GM18505 (cell line): ENCODE measurements around the gene MYCBPAP.

ENCODE experiments used
- ATAC-seq: cut with Tn5 transposase; IDR thresholded peaks from one replicate; pipeline ENCODE4 v1.9.1; 2021; ENCODE audit not compliant: unreplicated experiment
- POLR2A ChIP-seq: IDR thresholded peaks from 4 replicates; pipeline ENCODE4 v1.6.1; 2011; ENCODE audit warnings: borderline replicate concordance; ENCODE audit not compliant: insufficient read depth, insufficient read length; ENCODE audit errors: extremely low read depth

The MYCBPAP gene

DNA sequence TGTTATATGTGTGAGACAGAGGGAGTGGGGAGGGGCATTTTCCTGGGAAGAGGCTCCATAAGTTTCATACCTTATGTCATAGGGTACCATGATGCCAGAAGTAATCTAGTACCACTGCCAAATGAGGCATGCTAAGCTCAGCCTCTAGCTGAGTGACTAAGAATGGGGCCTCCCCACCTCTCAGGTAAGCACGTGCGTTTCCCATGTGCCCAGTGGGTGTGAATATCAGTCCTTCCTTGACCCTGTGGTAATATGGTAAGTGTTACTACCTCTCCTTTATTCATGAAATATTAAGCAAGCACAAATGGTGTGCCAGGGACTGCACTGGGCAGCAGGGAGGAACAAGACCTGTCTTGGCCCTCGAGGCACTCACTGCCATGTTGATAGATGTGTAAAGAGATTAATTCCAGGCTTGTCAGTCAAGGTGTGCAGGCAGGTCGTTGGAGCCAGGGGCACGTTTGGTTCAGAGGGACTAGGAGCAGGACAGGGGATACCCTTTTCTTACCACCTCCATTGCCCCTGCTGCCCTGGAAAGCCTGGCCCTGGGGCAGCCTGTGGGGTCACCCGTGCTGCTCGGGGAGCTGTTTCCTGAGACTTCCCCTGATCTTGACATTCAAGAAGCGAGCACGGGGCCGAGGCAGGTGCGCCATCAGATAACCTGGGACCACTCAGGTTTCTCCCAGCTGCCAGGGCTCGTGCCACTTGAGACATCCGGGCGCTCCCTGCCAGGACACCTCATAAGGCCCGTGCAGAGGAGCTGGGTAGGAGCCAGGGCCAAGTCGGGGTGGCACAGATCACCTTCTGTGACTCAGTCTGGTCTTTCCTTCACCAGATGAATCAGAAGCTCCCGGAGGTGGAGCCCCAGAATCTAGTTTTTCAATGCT is 20.8 kb upstream of the MYCBPAP start:
- no peak for TF ChIP-seq POLR2A
- no peak for ATAC-seq

DNA sequence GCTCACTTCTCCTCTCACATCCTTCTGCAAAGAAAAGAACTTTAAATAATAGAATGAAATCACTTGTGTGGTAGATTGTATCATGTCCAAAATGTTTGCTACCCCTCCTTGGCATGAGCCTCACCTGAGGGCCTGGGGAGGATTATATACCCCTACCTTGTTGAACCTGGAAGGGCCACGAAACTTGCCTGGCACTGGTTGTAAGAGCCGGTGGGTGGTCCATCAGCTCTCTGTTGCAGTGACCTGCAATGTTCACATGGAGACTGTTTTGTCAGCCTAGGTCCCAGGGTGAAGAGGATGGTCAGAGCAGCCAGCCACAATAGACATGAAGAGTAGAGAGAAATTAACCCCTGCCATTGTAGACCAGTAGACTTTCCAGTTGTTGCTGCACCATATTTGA is 19.4 kb upstream of the MYCBPAP start:
- no peak for TF ChIP-seq POLR2A
- no peak for ATAC-seq

DNA sequence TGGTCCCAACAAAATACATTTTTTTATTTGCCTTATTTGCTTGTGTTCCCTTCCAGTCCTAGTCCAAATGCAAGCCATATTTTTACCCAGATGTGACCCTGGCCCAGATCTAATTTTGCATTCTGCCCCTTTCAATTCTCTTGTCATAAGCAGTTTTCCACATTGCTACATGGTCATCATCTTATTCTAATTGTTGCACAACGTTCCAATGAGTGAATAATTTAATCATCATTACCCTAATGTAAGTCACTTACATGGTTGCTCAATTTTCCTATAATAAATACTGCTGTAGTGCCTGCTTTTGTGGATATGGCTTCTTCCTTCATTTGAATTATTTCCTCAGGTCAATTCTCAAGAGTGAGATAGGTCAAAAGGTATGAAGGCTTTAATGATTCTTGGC is 16.7 kb upstream of the MYCBPAP start:
- TF ChIP-seq POLR2A: no peak
- no peak for ATAC-seq

DNA sequence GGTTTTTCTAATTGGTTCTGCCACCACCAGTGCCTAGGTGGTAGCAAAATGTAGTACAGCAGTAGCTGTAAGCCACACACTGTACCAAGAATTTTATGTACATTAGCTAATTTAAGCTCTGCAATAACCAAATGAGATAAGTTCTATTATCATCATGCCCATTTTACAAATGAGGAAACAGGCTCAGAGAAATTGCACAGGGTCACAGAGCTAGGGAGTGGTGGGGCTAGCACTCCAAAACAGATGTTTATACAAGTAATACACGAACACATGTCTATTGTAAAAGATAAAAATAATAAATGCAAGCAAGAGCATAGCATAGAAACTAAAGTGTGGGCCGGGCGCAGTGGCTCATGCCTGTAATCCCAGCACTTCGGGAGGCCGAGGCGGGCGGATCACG is 16.0 kb upstream of the MYCBPAP start:
- TF ChIP-seq POLR2A: no peak
- ATAC-seq: no peak

- ATAC-seq: no peak
- no peak for TF ChIP-seq POLR2A
Measured at GRCh38 chr17:50493744-50494143, 14.5 kb upstream of the MYCBPAP start.

DNA sequence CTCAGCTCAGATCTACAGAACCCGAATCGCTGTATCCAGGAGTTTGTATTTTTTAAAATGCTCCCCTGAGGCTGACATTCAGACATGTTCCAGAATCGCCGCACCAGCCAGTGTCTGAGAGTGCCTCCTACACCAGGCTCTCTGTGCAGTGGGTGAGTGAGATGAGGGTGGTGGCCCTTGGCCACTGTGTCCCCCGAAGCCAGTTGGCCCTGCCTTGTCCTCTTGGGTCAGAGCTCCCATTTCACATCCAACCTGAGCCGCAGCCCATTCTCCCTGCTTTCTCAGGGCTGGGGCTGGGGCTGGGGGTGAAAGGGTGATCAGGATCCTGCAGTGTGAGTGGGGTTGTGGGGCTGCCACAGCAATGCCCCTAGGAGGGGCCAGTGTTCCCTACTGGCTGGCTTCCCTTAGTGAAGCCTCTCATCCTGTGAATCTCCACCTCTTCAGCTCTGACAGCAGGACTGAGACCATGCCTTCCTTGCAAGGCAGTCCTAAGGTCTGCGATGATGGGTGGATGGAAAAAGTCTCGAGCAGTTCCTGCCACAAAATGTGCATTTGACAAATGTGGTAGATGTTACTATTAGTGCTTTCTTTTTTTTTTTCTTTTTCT is 12.9 kb upstream of the MYCBPAP start:
- no peak for ATAC-seq
- no peak for TF ChIP-seq POLR2A

- no peak for ATAC-seq
- no peak for TF ChIP-seq POLR2A
Measured at GRCh38 chr17:50495918-50496317, 12.3 kb upstream of the MYCBPAP start.

- no peak for TF ChIP-seq POLR2A
- ATAC-seq: no peak
Measured at GRCh38 chr17:50498021-50498874, 10.0 kb upstream of the MYCBPAP start.

DNA sequence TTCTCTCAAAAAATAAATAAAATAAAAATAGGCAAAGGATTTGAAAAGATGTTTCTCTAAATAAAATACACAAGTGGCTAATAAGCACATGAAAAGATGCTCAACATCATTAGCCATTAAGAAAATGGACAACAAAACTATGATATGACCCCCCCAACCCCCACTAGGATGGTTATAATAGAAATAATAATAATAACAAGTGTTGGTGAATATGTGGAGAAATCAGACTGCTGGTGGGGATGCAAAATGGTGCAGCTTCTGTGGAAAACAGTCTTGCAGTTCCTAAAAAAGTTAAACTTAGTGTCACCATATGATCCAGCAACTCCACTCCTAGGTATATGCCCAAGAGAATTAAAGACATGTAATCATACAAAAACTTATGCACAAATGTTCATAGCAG is 9.0 kb upstream of the MYCBPAP start:
- no peak for ATAC-seq
- TF ChIP-seq POLR2A: no peak

DNA sequence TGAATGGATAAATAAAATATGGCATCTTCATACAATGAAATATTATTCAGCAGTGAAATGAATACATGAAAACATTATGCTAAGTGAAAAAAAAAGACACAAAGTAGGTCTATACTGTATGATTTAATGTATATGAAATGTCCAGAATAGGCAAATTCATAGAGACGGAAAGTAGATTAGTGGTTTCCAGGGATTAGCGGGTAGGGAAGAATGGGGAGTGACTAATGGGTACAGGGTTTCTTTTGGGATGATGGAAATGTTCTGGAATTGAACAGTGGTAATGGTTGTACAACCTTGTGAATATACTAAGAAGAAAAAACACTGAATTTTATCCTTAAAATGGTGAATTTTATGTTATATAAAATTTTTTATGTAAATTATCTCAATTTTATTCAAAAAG is 8.5 kb upstream of the MYCBPAP start:
- ATAC-seq: no peak
- no peak for TF ChIP-seq POLR2A

DNA sequence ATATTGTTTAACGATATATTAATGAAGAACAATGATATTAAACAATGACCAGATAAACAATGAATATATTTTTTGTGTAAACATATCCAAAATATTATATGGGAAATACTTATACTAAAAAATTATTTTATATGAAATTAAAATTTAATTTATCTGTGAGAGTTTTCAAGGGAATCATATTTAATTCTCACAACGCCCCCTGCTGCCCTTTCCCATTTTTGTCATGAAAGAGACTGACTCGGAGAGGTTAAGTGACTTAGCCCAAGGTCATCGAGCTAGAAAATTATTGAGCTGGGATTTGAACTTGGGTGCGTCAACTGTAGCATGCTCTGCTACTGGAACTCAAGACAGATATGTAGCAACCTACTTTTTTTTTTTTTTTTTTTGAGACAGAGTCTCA is 7.2 kb upstream of the MYCBPAP start:
- no peak for ATAC-seq
- TF ChIP-seq POLR2A: no peak

GRCh38 chr17:50502301-50502990 is 5.8 kb upstream of the MYCBPAP start:
- ATAC-seq: no peak
- TF ChIP-seq POLR2A: no peak

DNA sequence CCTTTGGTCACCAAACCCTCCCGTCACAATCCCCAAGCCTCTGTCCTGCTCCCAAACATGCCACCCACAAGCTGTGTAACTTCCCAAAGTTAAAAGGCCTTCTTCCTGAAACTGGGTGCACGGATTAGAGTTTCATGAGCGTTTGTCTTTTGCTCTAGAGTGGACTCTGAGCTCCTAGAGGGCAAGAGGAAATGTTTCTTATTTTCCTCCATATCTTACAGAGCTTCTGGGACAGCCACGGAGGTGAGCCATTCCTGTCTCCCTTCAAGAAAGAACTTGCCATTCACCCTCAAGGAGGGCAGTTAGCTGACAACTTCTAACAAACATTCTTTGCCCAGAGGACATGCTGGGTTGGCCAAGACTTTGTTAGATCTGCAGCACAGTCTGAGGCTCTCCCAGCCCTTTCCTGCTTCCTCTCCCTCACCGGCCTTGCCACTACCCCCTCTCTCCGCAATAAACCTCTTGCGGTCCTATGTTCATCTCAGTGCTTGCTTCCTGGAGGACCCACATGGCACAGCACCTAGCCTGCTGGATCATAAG is 2.6 kb upstream of the MYCBPAP start:
- no peak for TF ChIP-seq POLR2A
- ATAC-seq: no peak
